PC-3 (cell line): ENCODE measurements around the gene MAN1B1. TPM values are rescaled to one million over a fixed set of nuclear protein-coding genes. Genes with fewer than 3 reads are reported as not detected.
A peak's percentile ranks its signal among the peaks of the same experiment; 100 is the strongest.

ENCODE experiments used
- ATAC-seq: fragments of 200-7000 bp; cut with Tn5 transposase; 2 replicates; pipeline ENCODE4 v1.9.1; 2020; ENCODE audit warnings: mild to moderate bottlenecking, moderate library complexity
- BruUV-seq: library from RNA; stranded (reverse); fragments of 400-500 nt; replicated peaks from 2 replicates; lab custom pipeline; 2021; lab: Mats Ljungman, UMichigan
- CTCF ChIA-PET: fragments of 300-600 bp; sonication (Branson Sonifier 250); formaldehyde crosslinking; loops from one replicate; lab custom pipeline; 2022; ENCODE audit warnings: antibody characterized with exemption; lab: Charles Lee
- POLR2A ChIA-PET: fragments of 300-600 bp; sonication (Branson Sonifier 250); formaldehyde crosslinking; loops from one replicate; lab custom pipeline; 2022; ENCODE audit warnings: antibody characterized with exemption; ENCODE audit not compliant: unreplicated experiment; lab: Charles Lee
- DNase-seq: peaks from one replicate; pipeline ENCODE4 v3.0.0-alpha.2; 2015
- H2AFZ ChIP-seq: fragments of 300-600 bp; sonication (generic); 2 replicates; pipeline ENCODE4 v1.6.0; 2016; ENCODE audit warnings: antibody characterized with exemption, low read length
- H3F3A ChIP-seq: fragments of 300-600 bp; sonication (generic); one replicate; pipeline ENCODE4 v1.6.0; 2017; ENCODE audit warnings: antibody characterized with exemption, low read length, control low read depth, mild to moderate bottlenecking; ENCODE audit not compliant: unreplicated experiment
- H3K27ac ChIP-seq: fragments of 300-600 bp; sonication (generic); 2 replicates; pipeline ENCODE4 v1.5.1; 2016; ENCODE audit warnings: mild to moderate bottlenecking, low read length
- H3K27me3 ChIP-seq: fragments of 300-600 bp; sonication (generic); 2 replicates; pipeline ENCODE4 v1.6.1; 2016; ENCODE audit warnings: low read length, mixed read lengths
- H3K36me3 ChIP-seq: fragments of 300-600 bp; sonication (generic); 2 replicates; pipeline ENCODE4 v1.6.1; 2016; ENCODE audit warnings: low read depth, mixed run types, low read length, mixed read lengths
- H3K4me1 ChIP-seq: fragments of 300-600 bp; sonication (generic); 2 replicates; pipeline ENCODE4 v1.5.1; 2016; ENCODE audit warnings: low read length; ENCODE audit not compliant: insufficient read depth
- H3K4me2 ChIP-seq: fragments of 300-600 bp; sonication (generic); 2 replicates; pipeline ENCODE4 v1.6.0; 2016; ENCODE audit warnings: low read length
- H3K4me3 ChIP-seq: fragments of 300-600 bp; sonication (generic); 2 replicates; pipeline ENCODE4 v1.5.1; 2016; ENCODE audit warnings: mild to moderate bottlenecking, low read length, mixed read lengths
- H3K79me2 ChIP-seq: fragments of 300-600 bp; sonication (generic); 2 replicates; pipeline ENCODE4 v1.6.1; 2017; ENCODE audit warnings: low read length, mixed read lengths
- H3K9ac ChIP-seq: fragments of 300-600 bp; sonication (generic); 2 replicates; pipeline ENCODE4 v1.6.0; 2016; ENCODE audit warnings: mild to moderate bottlenecking, low read length
- H3K9me2 ChIP-seq: fragments of 300-600 bp; sonication (generic); replicated peaks from 2 replicates; pipeline ENCODE4 v1.6.1; 2016; ENCODE audit warnings: mixed run types, low read length, mixed read lengths
- H3K9me3 ChIP-seq: fragments of 300-600 bp; sonication (generic); 2 replicates; pipeline ENCODE4 v1.6.1; 2016; ENCODE audit warnings: low read length, mixed read lengths
- H4K20me1 ChIP-seq: fragments of 300-600 bp; sonication (generic); 2 replicates; pipeline ENCODE4 v1.6.1; 2016; ENCODE audit warnings: low read length, mixed read lengths
- EZH2 ChIP-seq: fragments of 300-600 bp; sonication (generic); IDR thresholded peaks from one replicate; pipeline ENCODE4 v1.6.1; 2017; ENCODE audit warnings: antibody characterized with exemption, mild to moderate bottlenecking, low read length; ENCODE audit not compliant: unreplicated experiment
- EZH2phosphoT487 ChIP-seq: fragments of 300-600 bp; sonication (generic); IDR thresholded peaks from 2 replicates; pipeline ENCODE4 v1.6.1; 2018; ENCODE audit warnings: mild to moderate bottlenecking, antibody characterized with exemption, low read length, borderline replicate concordance
- intact Hi-C: fragments of 100-400 bp; cut with micrococcal nuclease; formaldehyde crosslinking; loops from 2 replicates; pipeline ENCODE4 v1.9.0; 2023
- total RNA-seq: library from RNA; depleted of rRNA; stranded (reverse); fragments of >200 nt; gene quantifications from 2 replicates; pipeline ENCODE4 v1.2.3, GENCODE V29; 2014
- TF ChIP-seq, protein P1 (sequence below): fragments of 300-600 bp; sonication (generic); conservative IDR thresholded peaks from 2 replicates; pipeline ENCODE4 v1.5.1; 2017; ENCODE audit warnings: antibody characterized with exemption, low read depth, mild to moderate bottlenecking, low read length

Gene MAN1B1
- total RNA-seq, 1 experiment from 2014 or later: 65.5 TPM

DNA sequence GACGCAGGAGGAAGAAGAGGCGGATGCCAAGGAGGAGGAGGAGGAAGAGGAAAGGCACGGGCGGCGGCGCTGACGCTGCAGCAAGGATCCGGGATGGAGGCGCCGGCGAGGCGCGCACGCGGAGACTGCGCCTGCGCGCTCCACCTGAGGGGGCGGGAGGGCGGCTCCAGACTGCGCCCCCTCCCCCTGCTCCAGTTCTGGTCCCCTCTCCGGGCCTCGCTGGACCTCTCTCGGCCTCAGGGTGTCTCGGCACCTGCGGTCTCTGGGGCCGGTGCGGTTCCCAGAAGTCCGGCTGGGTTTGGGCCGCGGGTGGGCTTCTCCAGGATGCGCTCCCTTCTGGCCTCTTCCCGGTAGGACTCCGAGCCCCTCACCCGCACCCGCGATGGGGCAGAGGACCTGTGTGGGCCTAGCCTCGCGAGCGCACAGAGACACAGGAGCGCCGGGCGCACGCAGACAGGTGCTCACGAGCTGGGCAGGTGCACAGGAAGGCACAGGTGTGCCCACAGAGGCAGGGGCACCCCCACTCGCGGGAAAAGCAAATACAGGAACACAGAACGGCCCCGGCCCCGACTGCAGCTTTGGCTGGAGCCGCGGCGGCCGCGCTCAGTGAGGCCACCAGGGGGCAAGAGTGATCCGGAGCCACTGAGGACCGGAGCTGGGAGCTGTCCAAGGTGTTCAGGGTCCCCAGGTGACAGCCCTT lies 40.5 kb upstream of the MAN1B1 start, which contains the start of gene NPDC1:
Gene NPDC1 (minus strand): TSS at position 90 of the 700 bp plus-strand sequence. CDS start 188 bp downstream, outside the sequence.
- Histone ChIP-seq H3K9me2 (no peaks in the 10 kb centered on the region), H3K36me3 (no peaks in the 10 kb centered on the region), H2AFZ (peak within 1 kb of the TSS; percentile 96), H3K4me3 (peak within 1 kb of the TSS; percentile 84), H3K9ac (peak within 1 kb of the TSS; percentile 49), H3K4me2 (peak within 1 kb of the TSS; percentile 98), H3K9me3 (no peaks in the 10 kb centered on the region), H3K27ac (no peak within 1 kb of the TSS), H3K27me3 (no peaks in the 10 kb centered on the region), H4K20me1 (peaks cover 7% of the 10 kb centered on the region; the same call in 1 of the 2 replicates), H3K4me1 (peaks cover 9% of the 10 kb centered on the region; the same call in 1 of the 2 replicates), H3F3A (no peaks in the 10 kb centered on the region), H3K79me2 (peaks cover 24% of the 10 kb centered on the region)
- POLR2A ChIA-PET: interaction anchor here (0.6 to 0.7 kb wide), 2 partner anchors 22 to 145 kb away, joined by 3 to 20 read pairs; no protein-coding TSS in a partner anchor
- BruUV-seq: no TSS peak
- TF ChIP-seq, protein P1, sequence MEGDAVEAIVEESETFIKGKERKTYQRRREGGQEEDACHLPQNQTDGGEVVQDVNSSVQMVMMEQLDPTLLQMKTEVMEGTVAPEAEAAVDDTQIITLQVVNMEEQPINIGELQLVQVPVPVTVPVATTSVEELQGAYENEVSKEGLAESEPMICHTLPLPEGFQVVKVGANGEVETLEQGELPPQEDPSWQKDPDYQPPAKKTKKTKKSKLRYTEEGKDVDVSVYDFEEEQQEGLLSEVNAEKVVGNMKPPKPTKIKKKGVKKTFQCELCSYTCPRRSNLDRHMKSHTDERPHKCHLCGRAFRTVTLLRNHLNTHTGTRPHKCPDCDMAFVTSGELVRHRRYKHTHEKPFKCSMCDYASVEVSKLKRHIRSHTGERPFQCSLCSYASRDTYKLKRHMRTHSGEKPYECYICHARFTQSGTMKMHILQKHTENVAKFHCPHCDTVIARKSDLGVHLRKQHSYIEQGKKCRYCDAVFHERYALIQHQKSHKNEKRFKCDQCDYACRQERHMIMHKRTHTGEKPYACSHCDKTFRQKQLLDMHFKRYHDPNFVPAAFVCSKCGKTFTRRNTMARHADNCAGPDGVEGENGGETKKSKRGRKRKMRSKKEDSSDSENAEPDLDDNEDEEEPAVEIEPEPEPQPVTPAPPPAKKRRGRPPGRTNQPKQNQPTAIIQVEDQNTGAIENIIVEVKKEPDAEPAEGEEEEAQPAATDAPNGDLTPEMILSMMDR: peak; percentile 74
- TF ChIP-seq EZH2phosphoT487 (no peak), EZH2 (no peak)
- DNase-seq (peak; percentile 78), ATAC-seq (peak; percentile 31)
- CTCF ChIA-PET: interaction anchor here (0.7 to 1.1 kb wide), 11 partner anchors 9 to 246 kb away, joined by 3 to 16 read pairs (median 6); partner anchors contain the start of gene SAPCD2
- intact Hi-C loops: no loop called here

DNA sequence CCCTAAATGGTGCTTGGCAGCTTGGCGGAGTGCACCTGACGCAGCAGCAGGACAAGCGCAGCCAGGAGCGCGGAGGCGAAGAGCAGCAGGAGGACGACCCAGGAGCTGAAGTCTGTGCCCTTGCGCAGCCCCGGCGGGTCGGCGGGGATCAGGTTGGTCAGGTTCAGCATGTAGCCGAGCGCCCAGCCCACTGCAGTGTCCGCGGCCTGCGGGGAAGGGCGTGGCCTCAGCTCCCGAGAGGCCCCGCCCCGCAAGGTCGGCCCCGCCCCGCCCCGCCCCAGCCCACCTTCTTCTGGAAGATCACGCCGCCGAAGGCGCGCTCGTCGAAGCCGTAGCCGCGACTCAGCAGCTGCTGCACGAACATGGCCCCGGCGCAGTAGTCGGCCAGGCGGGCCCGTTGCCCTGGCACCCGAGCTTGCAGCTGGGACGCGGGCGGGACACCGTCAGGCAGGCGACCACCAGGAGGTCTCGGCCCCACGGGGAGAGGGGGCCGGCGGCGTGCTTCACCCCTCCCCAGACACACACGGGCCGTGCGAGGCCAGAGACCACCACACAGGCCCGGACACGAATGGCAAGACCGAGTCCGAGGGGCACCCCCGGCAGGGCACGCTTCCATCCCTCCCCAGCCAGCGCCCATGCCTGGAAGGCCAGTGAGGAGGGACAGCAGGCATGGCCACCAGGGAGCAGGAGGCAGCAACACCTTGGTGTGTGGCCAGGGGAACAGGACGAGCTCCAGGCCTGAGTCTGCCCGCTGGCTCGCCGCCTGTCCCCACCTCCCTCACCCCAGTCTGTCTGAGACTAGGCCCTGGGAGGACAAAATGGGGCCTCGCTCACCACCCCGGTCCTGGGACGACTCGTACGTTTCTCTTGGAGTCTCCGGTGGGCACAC lies 37.9 kb upstream of the MAN1B1 start:
- Histone ChIP-seq H3K36me3 (no peaks in the 10 kb centered on the region), H3K4me3 (no peak overlapping the region), H3K79me2 (peaks cover 16% of the 10 kb centered on the region), H3K9ac (no peak overlapping the region), H3K27ac (no peak overlapping the region), H4K20me1 (peaks cover 5% of the 10 kb centered on the region; the same call in 1 of the 2 replicates), H3K4me1 (peaks cover 9% of the 10 kb centered on the region; the same call in 1 of the 2 replicates), H3F3A (no peaks in the 10 kb centered on the region), H3K9me3 (no peaks in the 10 kb centered on the region), H3K4me2 (no peak overlapping the region), H3K27me3 (no peaks in the 10 kb centered on the region), H3K9me2 (no peaks in the 10 kb centered on the region), H2AFZ (no peak overlapping the region)
- intact Hi-C loops: loop anchor here (2.0 kb wide), 1 partner anchor 18 kb away; no protein-coding TSS in a partner anchor
- CTCF ChIA-PET: interaction anchor here (0.5 to 0.9 kb wide), 3 partner anchors 22 to 232 kb away, joined by 3 to 5 read pairs (median 4); partner anchors contain the start of gene SAPCD2
- peak; percentile 3; the same call in 1 of the 2 replicates for ATAC-seq
- POLR2A ChIA-PET: interaction anchor here (0.6 to 0.7 kb wide), 2 partner anchors 60 to 263 kb away, joined by 5 to 6 read pairs; no protein-coding TSS in a partner anchor
- peak; percentile 19 for DNase-seq
- TF ChIP-seq EZH2 (no peak), EZH2phosphoT487 (no peak)
- TF ChIP-seq, protein P1: no peak
- no TSS peak for BruUV-seq
